Pancreas (tissue), 10 donors: Measurements from ENCODE around the gene KIF5A. TPM values are rescaled to one million over a fixed set of nuclear protein-coding genes. Genes with fewer than 3 reads are reported as not detected.

Source experiments
- ATAC-seq, 4 donors: fragments of 200-7000 bp; cut with Tn5 transposase; one replicate each; pipeline versions ENCODE4 v1.8.0 to v1.9.1; 2020; ENCODE audit warnings: mild to moderate bottlenecking in 4 of 4, moderate library complexity in 4 of 4
- DNase-seq, 6 donors: peaks; one replicate each; pipeline ENCODE4 v3.0.0-alpha.2; 2020
- FAIRE-seq: peaks from 2 replicates; lab custom pipeline; 2012; peaks lifted over from hg19 to GRCh38; lab: Jason Lieb, UNC
- H3K27ac ChIP-seq, 4 donors: fragments of 200-600 bp; sonication (generic); 1 replicate in 3 of 4; 2 replicates in 1 of 4; pipeline versions ENCODE4 v1.5.0 to v1.8.0; 2020
- H3K27me3 ChIP-seq, 4 donors: fragments of 200-600 bp; one replicate each; pipeline ENCODE4 v1.8.0; 2021
- H3K36me3 ChIP-seq, 3 donors: fragments of 200-600 bp; sonication (generic) in 1 of 3; one replicate each; pipeline versions ENCODE4 v1.5.0 to v1.8.0; 2020 to 2021
- H3K4me1 ChIP-seq, 3 donors: fragments of 200-600 bp; one replicate each; pipeline ENCODE4 v1.8.0; 2021
- H3K4me3 ChIP-seq, 4 donors: fragments of 200-600 bp; sonication (generic) in 2 of 4; one replicate each; pipeline versions ENCODE4 v1.5.0 to v1.8.0; 2020 to 2021
- H3K9me3 ChIP-seq, 4 donors: fragments of 200-600 bp; one replicate each; pipeline ENCODE4 v1.8.0; 2021
- CTCF ChIP-seq, 4 donors: fragments of 200-600 bp; sonication (generic) in 3 of 4; IDR thresholded peaks; one replicate each; pipeline versions ENCODE4 v1.5.0 to v1.8.0; 2021; ENCODE audit warnings: antibody characterized with exemption in 4 of 4
- WGBS, 2 donors: extraction: QIAGEN DNeasy Blood & Tissue Kit; methylation state at CpG; one replicate each; pipeline ENCODE4 v1.1.7; 2013; 5-methylcytosine and 5-hydroxymethylcytosine counted together
- intact Hi-C, 3 donors: fragments of 100-400 bp; cut with DNase I; formaldehyde crosslinking; loops; one replicate each; pipeline versions ENCODE4 v1.11.1 to v1.14.2; 2022
- polyA plus RNA-seq, 2 donors: library from polyadenylated mRNA; stranded (reverse); fragments of 200-250 nt; gene quantifications; one replicate each; pipeline ENCODE4 v1.2.3, GENCODE V29; 2013
- total RNA-seq, 6 donors: library from RNA; stranded (reverse); fragmentation: NEBNext Ultra II Directional in 4 of 6; extraction: Animal tissue kit (Norgen Biotek cat#: 25700) in 4 of 6; gene quantifications; one replicate each; pipeline versions ENCODE4 v1.2.1 to v1.2.4, GENCODE V29; 2021 to 2023
- donor health status: healthy with polysubstance abuse.
- donor health status: DM: no; HTN: no; CAD: no; lungs with moderate emphysema.
- donor health status: DM: no; HTN: no; CAD: no.
- donor health status: control.
- donor health status: control.
- donor health status: Bipolar disorder and iron deficiency.
- donor health status: DM: yes; HTN: yes; CAD: no.
- donor health status: DM: no; HTN: no; CAD: no.
- donor health status: DM: no; HTN: no; CAD: no.
- donor health status: DM: yes; HTN: yes; CAD: no.

KIF5A gene
- total and polyA plus RNA-seq, 8 donors: 0.25 to 2.9 (median 0.68) TPM

- no peak for TF ChIP-seq CTCF (IDR thresholded peaks at IDR 0.05)
- H3K27ac ChIP-seq: peak overlapping the region in 1 of 4 donors; percentile 6
- intact Hi-C loops: no loop called here
- DNase-seq (no peak), FAIRE-seq (no peak), ATAC-seq (no peak)
- H3K27me3 ChIP-seq: no peaks in the 10 kb centered on the region
- no peaks in the 10 kb centered on the region for H3K9me3 ChIP-seq
- WGBS, 2 donors: 61 to 64% methylated on average over 9 of the region's 9 CpGs
- H3K36me3 ChIP-seq: peaks cover 0 to 53% (median 26%) of the 10 kb centered on the region in 3 donors
- peaks cover 14 to 37% (median 26%) of the 10 kb centered on the region in 3 donors for H3K4me1 ChIP-seq
- no peak overlapping the region for H3K4me3 ChIP-seq
Measured at GRCh38 chr12:57514720-57515407, 35.0 kb upstream of the KIF5A start.

GRCh38 chr12:57515408-57515933 lies 34.4 kb upstream of the KIF5A start:
- Histone ChIP-seq H3K36me3 (peaks cover 0 to 49% (median 26%) of the 10 kb centered on the region in 3 donors), H3K27me3 (no peaks in the 10 kb centered on the region), H3K4me1 (peaks cover 14 to 37% (median 26%) of the 10 kb centered on the region in 3 donors), H3K4me3 (no peak overlapping the region), H3K27ac (no peak overlapping the region), H3K9me3 (no peaks in the 10 kb centered on the region)
- WGBS, 2 donors: 45 to 51% methylated on average over 3 of the region's 3 CpGs
- intact Hi-C loops: no loop called here
- ATAC-seq (no peak), DNase-seq (no peak), FAIRE-seq (no peak)
- no peak for TF ChIP-seq CTCF (IDR thresholded peaks at IDR 0.05)

GRCh38 chr12:57515934-57516541 lies 33.8 kb upstream of the KIF5A start:
- no peak for TF ChIP-seq CTCF (IDR thresholded peaks at IDR 0.05)
- intact Hi-C loops: no loop called here
- DNase-seq (no peak), FAIRE-seq (no peak), ATAC-seq (no peak)
- Histone ChIP-seq H3K27me3 (no peaks in the 10 kb centered on the region), H3K4me3 (no peak overlapping the region), H3K9me3 (no peaks in the 10 kb centered on the region), H3K4me1 (peaks cover 16 to 37% (median 27%) of the 10 kb centered on the region in 3 donors), H3K36me3 (peaks cover 0 to 44% (median 26%) of the 10 kb centered on the region in 3 donors), H3K27ac (no peak overlapping the region)
- 70 to 75% methylated on average over 11 of the region's 11 CpGs for WGBS, 2 donors

GRCh38 chr12:57516617-57517153 lies 33.2 kb upstream of the KIF5A start:
- Histone ChIP-seq H3K27me3 (no peaks in the 10 kb centered on the region), H3K4me1 (peaks cover 22 to 42% (median 34%) of the 10 kb centered on the region in 3 donors), H3K36me3 (peaks cover 0 to 37% (median 24%) of the 10 kb centered on the region in 3 donors), H3K27ac (peak overlapping the region in 1 of 4 donors; percentile 93), H3K4me3 (no peak overlapping the region), H3K9me3 (no peaks in the 10 kb centered on the region)
- DNase-seq (no peak), ATAC-seq (no peak), FAIRE-seq (no peak)
- WGBS, 2 donors: 83 to 87% methylated on average over 10 to 11 of the region's 11 CpGs
- intact Hi-C loops: no loop called here
- TF ChIP-seq CTCF (IDR thresholded peaks at IDR 0.05): no peak
